Posterior vena cava (tissue), 2 donors: ENCODE measurements around the gene USF1. TPM values are rescaled to one million over a fixed set of nuclear protein-coding genes. Genes with fewer than 3 reads are reported as not detected.
"Not testable (repeated sequence)": the region's sequence is repeated elsewhere in the genome, so short reads cannot be mapped to it uniquely, and the experiment has no call there.

ENCODE experiments used
- DNase-seq: peaks from one replicate; pipeline ENCODE4 v3.0.0-alpha.2; 2020; ENCODE audit warnings: low spot score
- intact Hi-C, 2 donors: fragments of 100-400 bp; cut with DNase I; formaldehyde crosslinking; loops; one replicate each; pipeline versions ENCODE4 v1.14.1 to v1.14.2; 2022 to 2023
- total RNA-seq, 2 donors: library from RNA; stranded (reverse); fragmentation: NEBNext Ultra II Directional; extraction: Animal tissue kit (Norgen Biotek cat#: 25700); gene quantifications; one replicate each; pipeline ENCODE4 v1.2.1, GENCODE V29; 2021
- donor health status: DM: yes; HTN: yes; CAD: no.
- donor health status: DM: yes; HTN: yes; CAD: no.

The USF1 gene
- total RNA-seq, 2 donors from 2014 or later = 33.5 to 40.0 TPM

DNA sequence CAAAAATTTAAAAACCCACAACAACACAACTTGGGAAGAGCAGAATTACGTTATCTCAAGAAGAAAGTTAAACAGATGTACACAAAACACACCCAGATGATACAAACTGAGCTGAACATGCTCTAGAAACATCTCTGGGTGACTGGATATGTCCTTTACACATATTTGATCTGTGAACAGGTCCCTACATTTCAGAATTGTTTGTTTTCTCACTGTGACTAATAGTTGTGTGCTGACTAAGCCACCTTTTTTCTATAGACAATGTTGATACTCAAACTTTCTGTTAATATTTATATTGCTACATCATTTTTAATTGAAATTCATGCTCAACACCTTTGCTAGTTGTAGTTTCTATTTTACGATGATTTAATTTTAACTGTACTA, 23.8 kb downstream of the USF1 start:
- DNase-seq = no peak
- intact Hi-C loops = no loop called here

GRCh38 chr1:161021165-161021969, 24.4 kb downstream of the USF1 start:
- peak; percentile 90 for DNase-seq
- intact Hi-C loops = no loop called here

DNA sequence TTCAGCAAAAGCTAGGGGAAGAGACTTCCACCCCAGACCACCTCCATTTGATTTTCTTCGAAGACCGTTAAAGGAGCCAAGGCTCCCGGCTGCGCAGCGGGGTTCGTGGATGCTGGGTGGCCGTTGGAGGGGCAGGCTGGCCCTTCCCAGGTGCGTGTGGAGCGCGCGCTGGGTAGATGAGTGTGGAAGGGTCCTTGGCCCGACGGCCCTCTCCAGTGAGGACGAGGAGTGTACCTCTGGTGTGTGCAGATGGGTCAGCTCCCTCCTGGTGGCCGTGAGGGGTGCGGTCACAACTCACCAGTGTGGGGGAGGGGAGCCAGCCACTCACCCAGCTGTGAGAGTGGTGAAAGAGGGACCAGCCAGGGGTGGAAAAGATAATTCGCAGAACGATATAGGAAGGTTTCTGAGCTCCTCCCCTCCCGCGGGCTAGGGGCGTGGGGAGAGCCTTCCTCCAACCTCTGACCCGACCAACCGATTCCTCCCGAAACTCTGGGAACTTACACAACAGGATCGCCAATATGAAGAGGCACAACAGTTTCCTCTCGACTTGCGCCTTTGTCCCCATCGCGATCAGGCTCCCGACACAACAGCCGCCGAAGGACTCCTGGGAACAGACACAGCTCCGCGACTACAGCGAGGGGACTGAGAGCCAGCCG, 25.1 kb downstream of the USF1 start, which contains the start of gene F11R:
Gene F11R (minus strand): TSS at position 644 of the 656 bp plus-strand sequence. CDS start 79 bp downstream, at position 565.
- intact Hi-C loops = no loop called here

DNA sequence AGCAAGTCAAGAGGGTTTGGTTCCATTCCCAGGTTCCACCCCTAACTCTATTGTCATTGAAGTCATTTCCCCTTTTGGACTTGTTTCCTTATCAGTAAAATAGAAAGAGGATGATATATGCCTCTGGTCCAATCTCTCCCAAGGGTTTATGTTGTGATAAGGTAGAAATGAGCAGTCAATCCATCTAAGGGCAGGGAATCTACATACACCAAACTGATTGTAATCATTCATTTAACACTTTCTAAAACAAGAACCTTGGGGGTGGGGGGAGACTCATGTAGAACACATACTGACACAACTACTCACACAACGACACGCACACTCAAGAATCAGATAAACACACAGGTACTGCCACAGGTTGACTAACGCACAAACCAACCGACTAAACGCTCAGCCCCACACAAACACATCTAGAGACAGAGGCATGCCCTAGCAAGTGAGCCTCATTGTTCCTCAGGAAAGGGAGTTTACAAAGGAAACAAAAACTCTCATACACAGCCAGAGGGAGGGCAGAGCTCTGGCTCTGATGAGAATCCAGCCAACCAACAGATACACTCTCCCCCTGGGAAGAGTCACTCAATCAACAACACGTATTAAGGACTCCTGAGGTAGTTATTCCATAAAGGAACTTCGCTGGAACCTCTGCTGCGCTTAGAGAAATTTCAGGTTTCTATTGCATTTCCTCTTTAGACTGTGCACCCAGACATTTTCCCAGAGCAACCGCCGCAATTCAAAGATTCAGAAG, 25.9 kb downstream of the USF1 start:
- no peak for DNase-seq
- intact Hi-C loops = no loop called here

More for the DNA sequence above, 25.1 kb downstream of the USF1 start, which contains the start of gene F11R:
- DNase-seq = no peak

DNA sequence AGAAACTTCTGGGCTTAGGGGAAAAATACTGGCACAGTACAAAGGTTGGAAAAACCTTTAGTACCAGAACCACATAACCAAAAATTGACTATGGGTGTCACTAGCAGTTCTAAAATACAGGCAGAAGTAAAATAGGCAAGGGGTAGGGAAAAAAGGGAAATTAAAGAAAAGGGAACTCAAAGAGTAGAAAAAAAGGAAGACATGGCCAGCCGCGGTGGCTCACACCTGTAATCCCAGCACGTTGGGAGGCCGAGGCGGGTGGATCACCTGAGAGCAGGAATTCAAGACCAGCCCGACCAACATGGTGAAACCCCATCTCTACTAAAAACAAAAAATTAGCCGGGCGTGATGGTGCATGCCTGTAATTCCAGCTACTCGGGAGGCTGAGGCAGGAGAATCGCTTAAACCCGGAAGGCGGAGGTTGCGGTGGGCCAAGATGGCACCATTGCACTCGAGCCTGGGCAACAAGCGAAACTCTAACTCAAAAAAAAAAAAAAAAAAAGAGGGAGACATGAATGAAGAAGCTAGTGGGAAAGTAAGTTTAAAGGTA, 26.6 kb downstream of the USF1 start:
- intact Hi-C loops = not testable (repeated sequence)

GRCh38 chr1:161018631-161018930, 27.2 kb downstream of the USF1 start:
- no peak for DNase-seq
- intact Hi-C loops = no loop called here

More for the DNA sequence above, 26.6 kb downstream of the USF1 start:
- DNase-seq = not testable (repeated sequence)

DNA sequence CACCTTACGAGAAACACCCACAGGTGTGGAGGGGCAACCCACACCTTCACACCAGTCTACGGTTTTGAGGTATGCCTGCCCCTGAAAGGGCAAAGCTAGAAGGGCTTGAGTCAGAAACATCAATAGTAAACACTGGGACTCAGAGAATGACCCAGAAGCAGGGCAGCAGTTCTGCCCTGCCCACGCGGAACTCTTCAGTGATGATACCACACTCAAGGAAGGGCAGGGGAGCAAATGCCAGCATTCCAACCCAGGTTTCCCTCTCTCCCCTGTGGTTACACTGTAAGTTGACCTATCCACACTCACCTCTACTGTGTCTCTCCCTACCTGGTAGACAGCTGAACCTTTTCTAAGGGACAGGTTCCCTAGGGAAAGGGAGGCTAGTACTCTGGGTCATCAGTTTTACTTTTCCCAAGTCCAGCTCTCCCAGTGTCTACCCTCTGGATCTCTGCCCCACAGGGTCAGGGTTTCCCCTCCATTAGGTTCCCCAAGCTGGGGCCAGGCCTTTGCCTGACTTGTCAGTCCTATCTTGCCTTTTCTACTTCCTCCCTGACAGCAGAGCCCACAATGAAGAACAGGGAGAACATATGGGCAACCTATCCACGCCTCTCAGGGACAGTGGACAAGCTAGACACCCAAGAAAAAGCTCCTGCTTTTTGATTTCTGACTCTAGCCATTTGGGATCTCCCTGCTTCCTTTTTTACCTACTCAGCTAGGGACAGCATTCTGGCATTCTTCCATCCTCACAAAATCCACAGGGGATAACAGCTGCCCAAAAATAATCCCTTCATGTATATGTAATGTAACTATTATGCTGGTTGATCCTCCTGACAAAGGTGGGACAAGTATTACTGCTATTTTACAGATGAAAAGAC, 27.8 kb downstream of the USF1 start:
- intact Hi-C loops = no loop called here
- no peak for DNase-seq

DNA sequence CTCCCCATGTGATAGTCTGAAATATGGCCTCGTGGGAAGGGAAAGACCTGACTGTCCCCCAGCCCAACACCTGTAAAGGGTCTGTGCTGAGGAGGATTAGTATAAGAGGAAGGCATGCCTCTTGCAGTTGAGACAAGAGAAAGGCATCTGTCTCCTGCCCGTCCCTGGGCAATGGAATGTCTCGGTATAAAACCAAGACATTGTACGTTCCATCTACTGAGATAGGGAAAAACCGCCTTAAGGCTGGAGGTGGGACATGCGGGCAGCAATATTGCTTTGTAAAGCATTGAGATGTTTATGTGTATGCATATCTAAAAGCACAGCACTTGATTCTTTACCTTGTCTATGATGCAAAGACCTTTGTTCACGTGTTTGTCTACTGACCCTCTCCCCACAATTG, 28.6 kb downstream of the USF1 start:
- intact Hi-C loops, DNase-seq: not testable (repeated sequence)

GRCh38 chr1:161016683-161017082, 29.1 kb downstream of the USF1 start:
- DNase-seq, intact Hi-C loops: not testable (repeated sequence)

GRCh38 chr1:161013488-161014230, 32.1 kb downstream of the USF1 start:
- intact Hi-C loops = no loop called here
- DNase-seq = peak; percentile 93

GRCh38 chr1:161013131-161013487, 32.7 kb downstream of the USF1 start:
- intact Hi-C loops = no loop called here
- DNase-seq = no peak

DNA sequence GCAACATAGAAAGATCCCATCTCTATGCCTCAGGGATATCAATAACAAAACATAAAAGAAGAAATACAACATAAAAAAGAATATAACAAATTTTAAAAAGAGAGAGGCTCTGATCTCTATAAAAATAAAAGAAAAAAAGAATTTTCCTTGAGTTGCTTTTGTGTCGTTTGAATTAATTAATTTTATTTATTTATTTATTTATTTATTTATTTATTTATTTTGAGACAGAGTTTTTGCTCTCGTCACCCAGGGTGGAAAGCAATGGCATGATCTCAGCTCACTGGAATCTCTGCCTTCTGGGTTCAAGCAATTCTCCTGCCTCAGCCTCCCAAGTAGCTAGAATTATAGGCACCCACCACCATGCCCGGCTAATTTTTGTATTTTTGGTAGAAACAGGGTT, 33.4 kb downstream of the USF1 start:
- no peak for DNase-seq

GRCh38 chr1:161009602-161010211, 36.1 kb downstream of the USF1 start:
- intact Hi-C loops = no loop called here
- no peak for DNase-seq

More for the DNA sequence above, 33.4 kb downstream of the USF1 start:
- intact Hi-C loops = no loop called here

DNA sequence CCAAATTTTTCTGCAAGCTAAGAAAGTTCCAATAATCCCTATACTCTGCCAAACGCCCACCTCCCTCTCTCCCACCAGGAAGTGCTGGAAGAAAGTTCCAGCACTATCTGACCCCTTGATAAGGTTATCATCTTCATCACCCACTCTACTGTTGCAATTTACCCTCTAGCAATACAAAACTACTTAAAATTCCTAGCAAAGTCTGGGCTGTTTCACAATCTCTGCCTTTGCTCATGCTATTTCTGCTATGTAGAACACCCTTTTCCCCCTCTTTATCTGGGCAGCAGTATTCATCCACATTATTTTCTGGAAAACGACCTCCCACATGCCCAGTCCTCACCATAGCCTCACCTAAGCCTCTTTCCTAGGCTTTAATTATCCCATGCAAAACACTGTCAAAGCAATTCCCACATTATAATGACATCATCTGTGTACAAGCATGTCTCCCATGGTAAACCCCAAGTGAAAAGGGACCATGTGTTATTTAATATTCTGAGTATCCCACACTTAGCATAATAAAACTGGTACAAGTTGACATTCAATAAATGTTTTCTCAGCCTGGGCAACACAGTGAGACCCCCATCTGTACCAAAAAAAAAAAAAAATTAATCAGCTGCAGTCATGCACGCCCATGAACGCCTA, 36.8 kb downstream of the USF1 start:
- intact Hi-C loops = no loop called here
- no peak for DNase-seq

DNA sequence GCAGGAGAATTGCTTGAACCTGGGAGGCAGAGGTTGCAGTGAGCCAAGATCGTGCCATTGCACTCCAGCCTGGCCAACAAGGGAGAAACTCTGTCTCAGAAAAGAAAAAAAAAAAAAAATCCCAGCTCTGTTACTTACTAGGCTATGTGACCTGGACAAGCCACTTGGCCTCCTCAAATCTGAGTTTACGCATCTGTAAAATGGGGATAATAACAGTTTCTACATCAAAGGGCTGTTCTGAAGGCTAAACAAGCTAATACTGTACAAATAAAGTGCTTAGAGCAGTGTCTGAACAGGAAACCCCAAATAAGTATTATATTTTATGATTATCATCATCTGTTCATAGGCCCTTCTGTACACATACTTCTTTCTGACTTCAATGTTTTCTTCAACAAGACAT, 38.4 kb downstream of the USF1 start:
- no peak for DNase-seq
- intact Hi-C loops = no loop called here

DNA sequence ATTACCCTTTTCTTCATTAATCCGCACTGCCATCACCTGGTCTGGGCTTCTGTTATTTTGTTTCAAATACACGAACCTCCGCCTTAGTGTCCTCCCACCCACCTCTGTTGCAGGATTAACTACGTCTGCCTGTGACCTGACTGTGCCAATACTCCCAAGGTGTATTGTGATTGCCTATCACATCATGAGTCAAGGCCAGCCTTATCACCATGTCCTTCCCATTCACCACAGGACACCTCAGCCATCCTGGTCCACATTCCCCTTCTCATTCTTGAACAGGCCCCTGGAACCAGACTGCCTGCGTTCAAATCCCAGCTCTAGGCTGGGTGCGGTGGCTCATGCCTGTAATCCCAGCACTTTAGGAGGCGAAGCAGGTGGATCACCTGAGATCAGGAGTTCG, 39.2 kb downstream of the USF1 start:
- intact Hi-C loops = no loop called here
- no peak for DNase-seq

- intact Hi-C loops = no loop called here
- DNase-seq = no peak
These were observed 44.3 kb downstream of the USF1 start for GRCh38 chr1:161001525-161001924.
